GM19238 (cell line): ENCODE data around the gene SCGB3A1.

Source experiments
- DNase-seq: peaks from one replicate; pipeline ENCODE4 v3.0.0; 2011; ENCODE audit warnings: low spot score; ENCODE audit not compliant: insufficient read length

Gene SCGB3A1

GRCh38 chr5:180590543-180591310 lies 572 bp downstream of the SCGB3A1 start:
- no peak for DNase-seq

- no peak for DNase-seq
These were observed 1.3 kb downstream of the SCGB3A1 start for GRCh38 chr5:180589771-180590542.

GRCh38 chr5:180586870-180587269 lies 4.4 kb downstream of the SCGB3A1 start:
- DNase-seq, result no peak

GRCh38 chr5:180586204-180586603 lies 5.1 kb downstream of the SCGB3A1 start:
- no peak for DNase-seq

- no peak for DNase-seq
These were observed 7.6 kb downstream of the SCGB3A1 start for GRCh38 chr5:180583738-180584137.

GRCh38 chr5:180580681-180581080 lies 10.6 kb downstream of the SCGB3A1 start:
- no peak for DNase-seq

- DNase-seq, result no peak
These were observed 15.7 kb downstream of the SCGB3A1 start for GRCh38 chr5:180575571-180575970.

GRCh38 chr5:180568914-180569313 lies 22.4 kb downstream of the SCGB3A1 start:
- DNase-seq, result no peak

GRCh38 chr5:180563994-180564393 lies 27.3 kb downstream of the SCGB3A1 start:
- no peak for DNase-seq

GRCh38 chr5:180558232-180558631 lies 33.1 kb downstream of the SCGB3A1 start:
- no peak for DNase-seq

- no peak for DNase-seq
These were observed 34.0 kb downstream of the SCGB3A1 start for GRCh38 chr5:180557217-180557809.

GRCh38 chr5:180555168-180555921 lies 36.0 kb downstream of the SCGB3A1 start:
- no peak for DNase-seq

GRCh38 chr5:180553530-180553929 lies 37.8 kb downstream of the SCGB3A1 start:
- DNase-seq, result no peak

GRCh38 chr5:180548563-180548962 lies 42.7 kb downstream of the SCGB3A1 start:
- no peak for DNase-seq

- DNase-seq, result no peak
These were observed 46.1 kb downstream of the SCGB3A1 start for GRCh38 chr5:180545248-180545647.

GRCh38 chr5:180541710-180542109 lies 49.6 kb downstream of the SCGB3A1 start:
- no peak for DNase-seq
